Omental fat pad (tissue), 4 donors: ENCODE data around the gene SBK3. TPM values are rescaled to one million over a fixed set of nuclear protein-coding genes. Genes with fewer than 3 reads are reported as not detected.
"Not testable (repeated sequence)": the region's sequence is repeated elsewhere in the genome, so short reads cannot be mapped to it uniquely, and the experiment has no call there.

Experiments used
- ATAC-seq: fragments of 150-250 bp; one replicate; pipeline ENCODE4 v1.9.1; 2016; ENCODE audit warnings: mild to moderate bottlenecking, moderate library complexity; ENCODE audit not compliant: low FRiP score
- DNase-seq: peaks from one replicate; pipeline ENCODE4 v3.0.0-alpha.2; 2019; ENCODE audit warnings: low spot score
- total RNA-seq, 4 donors: library from RNA; depleted of rRNA; stranded (reverse); fragments of >200 nt; gene quantifications; one replicate each; pipeline ENCODE4 v1.1.0, GENCODE V29; 2016
- TF ChIP-seq, protein P1 (sequence below), 3 donors: fragments of 450-650 bp; IDR thresholded peaks; one replicate each; pipeline ENCODE4 v1.5.1; 2016 to 2017; ENCODE audit warnings: antibody characterized with exemption in 3 of 3, mild to moderate bottlenecking in 3 of 3, moderate library complexity in 2 of 3

SBK3 gene
- total RNA-seq, 4 donors from 2014 or later: 0.36 to 1.5 (median 0.79) TPM; not detected in 1

DNA sequence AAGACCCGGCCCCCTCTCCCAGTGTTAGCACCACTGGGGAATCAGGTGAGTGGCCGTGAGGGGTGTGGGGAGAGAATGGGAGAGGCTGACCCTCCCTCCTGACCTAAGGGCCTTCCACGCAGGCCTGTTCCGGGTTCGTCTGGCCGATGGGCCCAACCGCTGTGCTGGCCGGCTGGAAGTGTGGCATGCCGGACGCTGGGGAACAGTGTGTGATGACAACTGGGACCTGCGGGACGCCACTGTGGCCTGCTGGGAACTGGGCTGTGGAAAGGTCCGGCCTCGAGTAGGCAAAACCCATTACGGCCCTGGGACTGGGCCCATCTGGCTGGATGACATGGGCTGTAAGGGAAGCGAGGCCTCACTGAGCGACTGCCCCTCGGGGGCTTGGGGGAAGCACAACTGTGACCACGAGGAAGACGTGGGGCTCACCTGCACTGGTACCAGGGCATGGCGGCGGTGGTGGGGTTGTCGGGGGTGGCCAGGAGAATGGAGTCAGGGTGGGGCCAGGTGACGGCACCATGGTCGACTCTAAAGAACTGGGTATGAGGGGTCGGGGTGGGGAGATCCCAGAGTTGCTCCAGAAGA lies 44.9 kb downstream of the SBK3 start:
- TF ChIP-seq, protein P1, sequence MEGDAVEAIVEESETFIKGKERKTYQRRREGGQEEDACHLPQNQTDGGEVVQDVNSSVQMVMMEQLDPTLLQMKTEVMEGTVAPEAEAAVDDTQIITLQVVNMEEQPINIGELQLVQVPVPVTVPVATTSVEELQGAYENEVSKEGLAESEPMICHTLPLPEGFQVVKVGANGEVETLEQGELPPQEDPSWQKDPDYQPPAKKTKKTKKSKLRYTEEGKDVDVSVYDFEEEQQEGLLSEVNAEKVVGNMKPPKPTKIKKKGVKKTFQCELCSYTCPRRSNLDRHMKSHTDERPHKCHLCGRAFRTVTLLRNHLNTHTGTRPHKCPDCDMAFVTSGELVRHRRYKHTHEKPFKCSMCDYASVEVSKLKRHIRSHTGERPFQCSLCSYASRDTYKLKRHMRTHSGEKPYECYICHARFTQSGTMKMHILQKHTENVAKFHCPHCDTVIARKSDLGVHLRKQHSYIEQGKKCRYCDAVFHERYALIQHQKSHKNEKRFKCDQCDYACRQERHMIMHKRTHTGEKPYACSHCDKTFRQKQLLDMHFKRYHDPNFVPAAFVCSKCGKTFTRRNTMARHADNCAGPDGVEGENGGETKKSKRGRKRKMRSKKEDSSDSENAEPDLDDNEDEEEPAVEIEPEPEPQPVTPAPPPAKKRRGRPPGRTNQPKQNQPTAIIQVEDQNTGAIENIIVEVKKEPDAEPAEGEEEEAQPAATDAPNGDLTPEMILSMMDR (IDR thresholded peaks at IDR 0.05): no peak
- DNase-seq (no peak), ATAC-seq (no peak)

DNA sequence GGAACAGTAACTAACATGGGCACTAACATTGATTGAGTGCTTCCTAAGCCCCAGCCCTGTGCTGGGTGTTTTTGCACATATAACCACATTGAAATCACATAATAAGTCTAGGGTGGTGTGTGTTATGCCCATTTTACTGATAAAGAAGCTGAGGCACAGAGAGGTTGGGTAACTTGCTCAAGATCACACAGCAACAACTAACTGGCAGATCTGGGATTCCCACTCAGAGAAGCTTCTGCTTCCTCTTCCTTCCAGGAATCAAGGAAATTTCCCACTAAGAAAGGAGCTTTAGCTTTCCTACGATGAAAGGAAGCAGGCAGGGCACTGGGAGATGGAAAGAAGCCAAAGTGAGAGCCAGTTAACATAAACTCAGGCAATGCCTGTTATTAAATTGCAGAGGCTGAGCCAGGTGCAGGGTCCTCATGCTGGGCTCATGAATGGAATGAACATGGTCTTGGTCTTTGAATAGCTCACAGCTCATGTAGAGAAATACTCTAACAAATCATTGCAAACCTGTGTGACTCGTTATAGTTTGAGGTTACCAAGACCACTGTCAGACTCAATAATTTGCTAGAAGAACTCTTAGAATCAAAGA lies 47.0 kb downstream of the SBK3 start:
- DNase-seq: no peak
- ATAC-seq: no peak
- TF ChIP-seq, protein P1 (IDR thresholded peaks at IDR 0.05): no peak

DNA sequence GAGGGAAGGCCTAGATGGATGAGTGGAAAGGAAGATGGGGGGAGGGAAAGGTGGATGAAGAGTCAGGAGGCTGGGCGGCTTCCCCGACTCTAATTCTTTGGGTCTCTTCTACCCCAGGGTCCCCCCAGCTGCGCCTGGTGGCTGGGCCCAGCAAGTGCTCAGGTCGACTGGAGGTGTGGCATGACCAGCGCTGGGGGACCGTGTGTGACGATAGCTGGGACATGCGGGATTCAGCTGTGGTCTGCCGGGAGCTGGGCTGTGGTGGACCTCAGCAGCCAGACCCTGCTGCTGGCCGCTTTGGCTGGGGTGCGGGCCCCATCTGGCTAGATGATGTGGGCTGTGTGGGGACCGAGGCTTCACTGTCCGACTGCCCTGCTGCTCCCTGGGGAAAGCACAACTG lies 47.6 kb downstream of the SBK3 start:
- DNase-seq: no peak
- ATAC-seq: no peak

DNA sequence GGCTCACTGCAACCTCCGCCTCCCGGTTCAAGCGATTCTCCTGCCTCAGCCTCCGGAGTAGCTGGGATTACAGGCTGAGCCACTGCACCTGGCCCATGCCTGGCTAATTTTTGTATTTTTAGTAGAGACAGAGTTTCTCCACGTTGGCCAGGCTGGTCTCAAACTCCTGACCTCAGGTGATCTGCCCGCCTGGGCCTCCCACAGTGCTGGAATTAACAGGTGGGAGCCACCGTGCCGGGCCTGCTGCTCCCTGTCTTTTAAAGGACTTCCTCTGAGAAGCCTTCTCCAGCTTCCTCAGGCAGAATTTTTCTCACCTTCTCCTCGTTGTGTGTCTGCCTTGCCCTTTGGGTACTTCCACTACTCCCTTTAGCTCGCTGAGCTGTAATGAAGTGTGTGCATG lies 48.5 kb downstream of the SBK3 start:
- not testable (repeated sequence) for ATAC-seq, DNase-seq

More for the DNA sequence above, 47.6 kb downstream of the SBK3 start:
- TF ChIP-seq, protein P1 (IDR thresholded peaks at IDR 0.05): no peak

DNA sequence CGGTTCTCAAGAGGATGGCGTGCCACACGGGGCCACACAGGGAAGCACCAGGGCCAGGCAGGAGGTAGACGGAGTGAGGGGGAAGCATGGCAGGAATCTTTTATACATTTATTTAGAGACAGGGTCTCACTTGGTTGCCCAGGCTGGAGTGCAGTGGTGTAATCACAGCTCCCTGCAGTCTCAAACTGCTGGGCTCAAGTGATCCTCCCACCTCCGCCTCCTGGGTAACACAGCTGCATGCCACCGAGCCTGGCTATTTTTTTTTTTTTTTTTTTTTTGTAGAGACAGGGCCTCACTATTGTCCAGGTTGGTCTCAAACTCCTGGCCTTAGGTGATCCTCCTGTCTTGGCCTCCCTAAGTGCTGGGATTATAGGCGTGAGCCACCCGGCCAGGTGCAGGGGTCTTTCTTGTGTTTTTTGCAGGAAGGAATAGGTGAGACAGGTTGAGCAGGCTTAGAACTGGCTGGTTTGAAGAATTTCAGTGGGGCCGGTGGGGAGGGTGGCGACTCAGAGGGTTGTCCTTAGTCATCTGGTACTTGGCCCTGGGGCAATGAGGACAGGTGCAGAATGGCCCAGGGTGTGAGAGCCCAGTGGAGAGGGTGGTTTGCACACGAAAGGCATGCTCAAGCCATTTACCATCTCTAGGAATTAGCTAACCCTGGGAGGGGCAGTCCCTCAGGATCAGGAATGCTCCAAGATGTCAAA lies 49.5 kb downstream of the SBK3 start:
- DNase-seq: no peak
- TF ChIP-seq, protein P1 (IDR thresholded peaks at IDR 0.05): no peak
- ATAC-seq: no peak

DNA sequence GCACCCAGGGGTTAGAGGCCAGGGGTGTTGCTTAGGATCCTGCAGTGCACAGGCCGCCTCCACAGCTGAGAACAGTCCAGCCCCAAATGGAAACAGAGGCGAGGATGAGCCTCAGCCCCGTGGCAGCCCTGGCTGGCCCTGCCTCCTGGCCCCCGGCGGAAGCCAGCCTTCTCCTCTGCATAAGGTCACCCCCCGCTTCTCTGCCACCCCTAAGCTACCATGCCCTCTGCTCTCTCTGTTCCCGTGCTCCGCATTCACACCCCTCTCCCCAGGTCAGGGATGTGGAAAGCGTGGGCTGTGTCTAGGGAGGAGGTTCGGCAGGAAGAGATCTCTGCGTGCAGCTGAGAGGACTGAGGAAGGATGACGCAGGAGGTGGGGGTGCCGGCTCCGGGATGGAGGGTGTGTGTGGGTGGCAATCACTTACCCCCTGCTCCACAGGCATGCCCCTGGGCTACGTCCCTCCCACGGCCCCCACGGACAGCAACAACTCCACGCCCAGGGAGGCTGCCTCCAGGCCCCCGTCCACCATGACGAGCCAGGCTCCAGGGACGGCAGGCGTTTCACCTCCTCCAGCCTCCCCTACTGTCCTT lies 51.1 kb downstream of the SBK3 start:
- TF ChIP-seq, protein P1 (IDR thresholded peaks at IDR 0.05): no peak
- ATAC-seq (peak; percentile 83), DNase-seq (peak; percentile 48)

DNA sequence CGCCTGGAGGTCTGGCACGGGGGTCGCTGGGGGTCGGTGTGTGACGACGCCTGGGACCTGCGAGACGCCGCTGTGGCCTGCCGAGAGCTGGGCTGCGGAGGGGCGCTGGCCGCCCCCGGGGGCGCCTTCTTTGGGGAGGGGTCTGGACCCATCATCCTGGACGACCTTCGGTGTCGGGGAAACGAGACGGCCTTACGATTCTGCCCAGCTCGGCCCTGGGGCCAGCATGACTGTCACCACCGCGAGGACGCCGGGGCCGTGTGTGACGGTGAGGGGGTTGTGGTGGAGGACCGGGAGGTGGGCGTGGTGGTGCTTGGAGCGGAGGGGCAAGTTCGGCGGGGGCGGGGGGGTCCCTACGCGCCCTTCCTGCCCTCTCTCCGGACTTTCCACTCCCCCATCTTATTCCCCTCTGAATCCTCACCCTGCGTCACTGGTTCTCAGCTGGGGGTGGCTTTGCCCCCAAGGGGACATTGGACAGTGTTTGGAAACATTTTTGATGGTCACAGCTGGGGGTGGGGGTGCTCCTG lies 51.6 kb downstream of the SBK3 start:
- DNase-seq: no peak
- no peak for ATAC-seq
- TF ChIP-seq, protein P1 (IDR thresholded peaks at IDR 0.05): no peak
